Measurements from ENCODE around the gene PRRT1. TPM values are rescaled to one million over a fixed set of nuclear protein-coding genes. Genes with fewer than 3 reads are reported as not detected.
"Not testable (repeated sequence)": the region's sequence is repeated elsewhere in the genome, so short reads cannot be mapped to it uniquely, and the experiment has no call there.

Gene PRRT1
- total RNA-seq = 0.83 TPM
- long read RNA-seq = 0 reads

- intact Hi-C loops (cut with DNase I) = loop anchor here (2.0 kb wide), 1 partner anchor 25 kb away; no protein-coding TSS in a partner anchor
- no peak for DNase-seq (ENCODE audit: low spot score)
Observed at GRCh38 chr6:32151863-32152768, at the start of gene PRRT1. Gene PRRT1 (minus strand): TSS chr6:32151939. CDS start chr6:32151827, 112 bp downstream.

GRCh38 chr6:32200711-32201475 lies 49.2 kb upstream of the PRRT1 start:
- peak; percentile 39 for DNase-seq (ENCODE audit: low spot score)
- intact Hi-C loops (cut with DNase I) = no loop called here

- intact Hi-C loops (cut with DNase I) = loop anchor here (5.0 kb wide), 1 partner anchor 58 kb away; no protein-coding TSS in a partner anchor
- DNase-seq (ENCODE audit: low spot score) = peak; percentile 51
Observed at GRCh38 chr6:32198866-32199265, 47.1 kb upstream of the PRRT1 start.

- intact Hi-C loops (cut with DNase I) = loop anchor here (5.0 kb wide), 1 partner anchor 59 kb away; no protein-coding TSS in a partner anchor
Observed at GRCh38 chr6:32198345-32198696, 46.6 kb upstream of the PRRT1 start.

GRCh38 chr6:32196682-32197616 lies 45.2 kb upstream of the PRRT1 start:
- intact Hi-C loops (cut with DNase I) = loop anchor here (2.0 to 5.0 kb wide), 2 partner anchors 60 to 66 kb away; partner anchors contain the start of gene FKBPL

More at GRCh38 chr6:32198345-32198696, 46.6 kb upstream of the PRRT1 start:
- peak; percentile 38 for DNase-seq (ENCODE audit: low spot score)

GRCh38 chr6:32195902-32196681 lies 44.4 kb upstream of the PRRT1 start:
- intact Hi-C loops (cut with DNase I) = loop anchor here (1.0 to 5.0 kb wide), 4 partner anchors 19 to 65 kb away; partner anchors contain the start of genes AGPAT1, FKBPL and PPT2
- DNase-seq (ENCODE audit: low spot score) = peak; percentile 94

More at GRCh38 chr6:32196682-32197616, 45.2 kb upstream of the PRRT1 start:
- DNase-seq (ENCODE audit: low spot score) = peak; percentile 79

GRCh38 chr6:32195652-32195901 lies 43.8 kb upstream of the PRRT1 start:
- DNase-seq (ENCODE audit: low spot score) = peak; percentile 100
- intact Hi-C loops (cut with DNase I) = loop anchor here (1.0 to 5.0 kb wide), 3 partner anchors 19 to 62 kb away; partner anchors contain the start of genes AGPAT1 and PPT2

- DNase-seq (ENCODE audit: low spot score) = no peak
- intact Hi-C loops (cut with DNase I) = loop anchor here (1.0 to 5.0 kb wide), 3 partner anchors 18 to 62 kb away; partner anchors contain the start of genes AGPAT1 and PPT2
Observed at GRCh38 chr6:32194825-32195651, 43.3 kb upstream of the PRRT1 start.

- DNase-seq (ENCODE audit: low spot score) = no peak
- intact Hi-C loops (cut with DNase I) = loop anchor here (2.0 kb wide), 1 partner anchor 18 kb away; the partner anchor contains the start of gene AGPAT1
Observed at GRCh38 chr6:32194388-32194787, 42.6 kb upstream of the PRRT1 start.

GRCh38 chr6:32193096-32193495 lies 41.4 kb upstream of the PRRT1 start:
- DNase-seq (ENCODE audit: low spot score); intact Hi-C loops (cut with DNase I): not testable (repeated sequence)

- peak; percentile 87 for DNase-seq (ENCODE audit: low spot score)
- intact Hi-C loops (cut with DNase I) = no loop called here
Observed at GRCh38 chr6:32192608-32193039, 40.9 kb upstream of the PRRT1 start, which contains the start of gene GPSM3. Gene GPSM3 (minus strand): TSS chr6:32192643. CDS start chr6:32192513, 130 bp downstream.

- DNase-seq (ENCODE audit: low spot score) = peak; percentile 75
- intact Hi-C loops (cut with DNase I) = no loop called here
Observed at GRCh38 chr6:32191696-32192607, 40.2 kb upstream of the PRRT1 start.

- DNase-seq (ENCODE audit: low spot score) = peak; percentile 75
- intact Hi-C loops (cut with DNase I) = no loop called here
Observed at GRCh38 chr6:32190911-32191677, 39.4 kb upstream of the PRRT1 start.

GRCh38 chr6:32190054-32190851 lies 38.5 kb upstream of the PRRT1 start, which contains the start of gene PBX2:
Gene PBX2 (minus strand): TSS chr6:32190202. CDS start chr6:32189915, 287 bp downstream.
- peak; percentile 96 for DNase-seq (ENCODE audit: low spot score)
- intact Hi-C loops (cut with DNase I) = no loop called here

GRCh38 chr6:32189742-32190053 lies 38.0 kb upstream of the PRRT1 start:
- intact Hi-C loops (cut with DNase I) = no loop called here
- no peak for DNase-seq (ENCODE audit: low spot score)

Measured in cardiac septum (tissue), 1 donor.